MM.1S (cell line): ENCODE measurements around the gene TBRG4.

Experiments
- DNase-seq: peaks from one replicate; pipeline ENCODE4 v3.0.0-alpha.2; 2015
- H2AFZ ChIP-seq: fragments of 300-600 bp; sonication (generic); 2 replicates; pipeline ENCODE4 v1.6.0; 2016; ENCODE audit warnings: antibody characterized with exemption, low read length
- H3F3A ChIP-seq: fragments of 300-600 bp; sonication (generic); 2 replicates; pipeline ENCODE4 v1.6.1; 2016; ENCODE audit warnings: mild to moderate bottlenecking, antibody characterized with exemption, low read length, moderate library complexity, mixed read lengths; ENCODE audit not compliant: insufficient read depth
- H3K27ac ChIP-seq: fragments of 300-600 bp; sonication (generic); 2 replicates; pipeline ENCODE4 v1.5.1; 2016; ENCODE audit warnings: mild to moderate bottlenecking, low read length
- H3K27me3 ChIP-seq: fragments of 300-600 bp; sonication (generic); replicated peaks from 2 replicates; pipeline ENCODE4 v1.6.0; 2016; ENCODE audit warnings: low read length; ENCODE audit not compliant: insufficient read depth
- H3K36me3 ChIP-seq: fragments of 300-600 bp; sonication (generic); replicated peaks from 2 replicates; pipeline ENCODE4 v1.6.1; 2016; ENCODE audit warnings: mild to moderate bottlenecking, low read length, mixed read lengths; ENCODE audit not compliant: insufficient read depth
- H3K4me1 ChIP-seq: fragments of 300-600 bp; sonication (generic); 2 replicates; pipeline ENCODE4 v1.6.1; 2016; ENCODE audit warnings: low read length, mixed read lengths
- H3K4me2 ChIP-seq: fragments of 300-600 bp; sonication (generic); 2 replicates; pipeline ENCODE4 v1.6.0; 2016; ENCODE audit warnings: low read depth, low read length
- H3K4me3 ChIP-seq: fragments of 300-600 bp; sonication (generic); 2 replicates; pipeline ENCODE4 v1.5.1; 2016; ENCODE audit warnings: low read length, mixed read lengths
- H3K79me2 ChIP-seq: fragments of 300-600 bp; sonication (generic); 2 replicates; pipeline ENCODE4 v1.6.1; 2016; ENCODE audit warnings: mixed run types, low read length, mixed read lengths
- H3K9ac ChIP-seq: fragments of 300-600 bp; sonication (generic); 2 replicates; pipeline ENCODE4 v1.6.1; 2016; ENCODE audit warnings: low read length, mixed read lengths
- H3K9me2 ChIP-seq: fragments of 300-600 bp; sonication (generic); replicated peaks from 2 replicates; pipeline ENCODE4 v1.6.1; 2016; ENCODE audit warnings: mild to moderate bottlenecking, low read length, mixed read lengths; ENCODE audit not compliant: insufficient read depth
- H3K9me3 ChIP-seq: fragments of 300-600 bp; sonication (generic); replicated peaks from 2 replicates; pipeline ENCODE4 v1.6.1; 2016; ENCODE audit warnings: mild to moderate bottlenecking, low read length, mixed read lengths; ENCODE audit not compliant: insufficient read depth
- H4K20me1 ChIP-seq: fragments of 300-600 bp; sonication (generic); 2 replicates; pipeline ENCODE4 v1.6.1; 2016; ENCODE audit warnings: mild to moderate bottlenecking, low read length, moderate library complexity, mixed read lengths; ENCODE audit not compliant: insufficient read depth
- CTCF ChIP-seq: fragments of 300-600 bp; sonication (generic); IDR thresholded peaks from 2 replicates; pipeline ENCODE4 v1.5.1; 2016; ENCODE audit warnings: antibody characterized with exemption, low read length, mixed read lengths
- EZH2 ChIP-seq: fragments of 300-600 bp; sonication (generic); optimal IDR thresholded peaks from 2 replicates; pipeline ENCODE3; 2017; ENCODE audit warnings: low read depth, mild to moderate bottlenecking, antibody characterized with exemption, low read length, mixed read lengths
- EZH2phosphoT487 ChIP-seq: fragments of 300-600 bp; sonication (generic); IDR thresholded peaks from 2 replicates; pipeline ENCODE4 v1.6.1; 2018; ENCODE audit warnings: antibody characterized with exemption, low read length

Gene TBRG4

GRCh38 chr7:45136106-45137060, 24.9 kb upstream of the TBRG4 start:
- TF ChIP-seq EZH2phosphoT487 (no peak), CTCF (peak; percentile 81), EZH2 (no peak)
- H2AFZ ChIP-seq: no peak overlapping the region
- no peaks in the 10 kb centered on the region for H3K4me1 ChIP-seq
- no peak overlapping the region for H3K9ac ChIP-seq
- DNase-seq: peak; percentile 80
- H3K36me3 ChIP-seq: no peaks in the 10 kb centered on the region
- no peaks in the 10 kb centered on the region for H3K9me2 ChIP-seq
- no peaks in the 10 kb centered on the region for H3F3A ChIP-seq
- no peaks in the 10 kb centered on the region for H4K20me1 ChIP-seq
- no peak overlapping the region for H3K27ac ChIP-seq
- no peaks in the 10 kb centered on the region for H3K9me3 ChIP-seq
- H3K4me2 ChIP-seq: no peak overlapping the region
- H3K4me3 ChIP-seq: no peak overlapping the region
- H3K79me2 ChIP-seq: no peaks in the 10 kb centered on the region
- H3K27me3 ChIP-seq: no peaks in the 10 kb centered on the region

GRCh38 chr7:45133877-45134276, 22.4 kb upstream of the TBRG4 start:
- no peak overlapping the region for H3K27ac ChIP-seq
- H3K36me3 ChIP-seq: no peaks in the 10 kb centered on the region
- H3K79me2 ChIP-seq: no peaks in the 10 kb centered on the region
- H3K4me3 ChIP-seq: no peak overlapping the region
- H2AFZ ChIP-seq: no peak overlapping the region
- no peaks in the 10 kb centered on the region for H3K4me1 ChIP-seq
- H3K27me3 ChIP-seq: no peaks in the 10 kb centered on the region
- no peaks in the 10 kb centered on the region for H4K20me1 ChIP-seq
- H3K9me3 ChIP-seq: no peaks in the 10 kb centered on the region
- H3K4me2 ChIP-seq: no peak overlapping the region
- no peak for DNase-seq
- no peaks in the 10 kb centered on the region for H3F3A ChIP-seq
- no peaks in the 10 kb centered on the region for H3K9me2 ChIP-seq
- TF ChIP-seq EZH2: no peak
- no peak for TF ChIP-seq CTCF
- no peak for TF ChIP-seq EZH2phosphoT487
- H3K9ac ChIP-seq: no peak overlapping the region

GRCh38 chr7:45133352-45133751, 21.9 kb upstream of the TBRG4 start:
- no peak overlapping the region for H3K9ac ChIP-seq
- no peaks in the 10 kb centered on the region for H3K79me2 ChIP-seq
- H2AFZ ChIP-seq: no peak overlapping the region
- DNase-seq: no peak
- no peak overlapping the region for H3K27ac ChIP-seq
- H3K4me1 ChIP-seq: no peaks in the 10 kb centered on the region
- no peaks in the 10 kb centered on the region for H3K9me2 ChIP-seq
- H3K4me2 ChIP-seq: no peak overlapping the region
- no peaks in the 10 kb centered on the region for H3K27me3 ChIP-seq
- no peaks in the 10 kb centered on the region for H3K9me3 ChIP-seq
- H3F3A ChIP-seq: no peaks in the 10 kb centered on the region
- no peaks in the 10 kb centered on the region for H4K20me1 ChIP-seq
- TF ChIP-seq EZH2 (no peak), EZH2phosphoT487 (no peak), CTCF (no peak)
- no peaks in the 10 kb centered on the region for H3K36me3 ChIP-seq
- no peak overlapping the region for H3K4me3 ChIP-seq
